ENCODE data around the gene LARGE1.

DNA sequence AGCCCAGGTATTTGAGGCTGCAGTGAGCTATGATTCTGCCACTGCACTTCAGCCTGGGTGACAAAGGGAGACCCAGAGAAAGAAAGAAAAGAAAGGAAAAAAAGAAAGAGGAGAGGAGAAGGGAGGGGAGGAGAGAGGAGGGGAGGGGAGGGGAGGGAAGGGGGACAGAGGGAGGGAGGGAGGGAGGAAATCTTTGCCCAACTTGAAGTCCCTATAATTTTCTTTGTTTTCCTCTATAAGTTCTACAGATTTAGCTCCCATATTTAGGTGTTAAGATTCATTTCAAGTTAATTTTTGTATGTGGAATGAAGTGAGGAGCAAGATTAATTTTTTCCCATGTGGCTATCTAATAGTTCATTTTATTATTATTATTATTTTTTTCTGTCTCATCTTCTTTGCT lies 328.3 kb downstream of the LARGE1 start:
- TF ChIP-seq CTCF (IDR thresholded peaks at IDR 0.05): no peak
- TF ChIP-seq ZFX (IDR thresholded peaks at IDR 0.05; ENCODE audit: borderline replicate concordance): no peak
